ENCODE data around the gene DDX49.

- TF ChIP-seq SIN3A (IDR thresholded peaks at IDR 0.05; ENCODE audit: borderline replicate concordance, insufficient read depth, low read length), result no peak
- TF ChIP-seq POLR2AphosphoS5 (IDR thresholded peaks at IDR 0.05; ENCODE audit: low read depth, low read length), result no peak
- TF ChIP-seq TAF1 (IDR thresholded peaks at IDR 0.05; ENCODE audit: borderline replicate concordance, insufficient read depth, low read length), result no peak
- TF ChIP-seq REST (IDR thresholded peaks at IDR 0.05; ENCODE audit: insufficient read depth in 1 of 2, low read depth in 2 of 2, low read length in 2 of 2), result no peak
These were observed 27.4 kb downstream of the DDX49 start for GRCh38 chr19:18946918-18947317.
